Dermis microvascular lymphatic vessel endothelial cell (primary cell): Measurements from ENCODE around the gene TANC1. TPM values are rescaled to one million over a fixed set of nuclear protein-coding genes. Genes with fewer than 3 reads are reported as not detected.

ENCODE experiments used
- DNase-seq, 2 donors: peaks; one replicate each; pipeline versions ENCODE4 v3.0.0 to v3.0.0-alpha.2; 2010; ENCODE audit warnings: low read depth in 2 of 2
- total RNA-seq: library from RNA; depleted of rRNA; stranded (reverse); fragments of >200 nt; gene quantifications from 2 replicates; pipeline ENCODE4 v1.2.1, GENCODE V29; 2014

The TANC1 gene
- total RNA-seq, 1 donor from 2014 or later: 49.7 TPM

DNA sequence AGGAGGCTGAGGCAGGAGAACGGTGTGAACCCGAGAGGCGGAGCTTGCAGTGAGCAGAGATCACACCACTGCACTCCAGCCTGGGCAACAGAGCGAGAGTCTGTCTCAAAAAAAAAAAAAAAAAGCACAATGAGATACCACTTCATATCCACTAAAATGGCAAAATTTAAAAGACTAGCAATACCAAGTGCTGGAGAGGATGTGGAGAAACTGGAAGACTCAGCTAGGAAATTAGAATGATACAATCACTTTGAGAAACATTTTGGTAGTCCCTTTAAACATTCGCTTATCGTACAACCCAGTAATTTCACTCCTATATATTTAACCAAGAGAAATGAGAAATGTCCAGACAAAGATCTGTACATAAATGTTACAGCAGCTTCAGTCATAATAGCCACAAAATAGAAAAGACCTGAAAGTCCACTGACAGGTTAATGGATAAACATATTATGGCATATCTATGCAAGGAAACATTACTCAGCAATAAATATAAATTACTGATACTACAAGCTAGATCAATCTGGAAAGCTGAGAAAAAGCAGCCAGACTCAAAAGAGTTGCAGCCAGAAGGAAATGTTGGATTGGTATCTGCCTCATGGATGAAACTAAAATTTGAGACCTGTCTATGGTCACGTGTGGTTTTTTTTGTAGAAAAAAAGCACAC is 278.0 kb downstream of the TANC1 start:
- DNase-seq: no peak

DNA sequence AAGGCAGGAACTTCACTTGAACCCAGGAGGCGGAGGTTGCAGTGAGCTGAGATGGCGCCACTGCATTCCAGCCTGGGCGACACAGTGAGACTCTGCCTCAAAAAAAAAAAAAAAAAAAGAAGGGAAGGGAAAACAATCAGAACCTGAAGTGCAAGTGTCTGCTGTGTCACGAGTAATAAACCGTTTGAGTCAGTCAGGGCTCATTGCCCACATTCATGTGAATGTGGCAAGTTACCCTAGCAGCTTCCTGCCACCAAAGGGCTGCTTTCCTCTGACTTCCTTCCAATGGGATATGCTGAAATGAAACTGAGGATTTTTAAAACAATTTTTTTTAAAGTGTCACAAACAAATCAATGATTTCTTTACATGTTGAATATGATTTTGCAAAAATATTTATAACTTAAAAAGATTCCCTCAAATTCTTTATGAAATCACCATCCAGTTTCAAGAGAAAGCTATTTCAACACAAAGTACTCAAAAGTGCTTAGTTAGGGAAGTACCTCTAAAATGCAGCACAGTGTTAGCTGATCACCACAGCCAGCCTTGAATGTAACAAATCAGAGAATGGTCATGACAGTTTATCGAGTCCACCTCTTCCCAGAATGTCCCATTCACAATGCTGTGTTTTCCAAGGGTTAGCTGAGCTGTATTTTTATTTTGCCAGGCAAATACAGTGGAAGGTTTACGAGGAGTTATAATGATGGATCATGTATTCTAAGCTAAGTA is 281.7 kb downstream of the TANC1 start:
- DNase-seq: peak; percentile 78 to 94

DNA sequence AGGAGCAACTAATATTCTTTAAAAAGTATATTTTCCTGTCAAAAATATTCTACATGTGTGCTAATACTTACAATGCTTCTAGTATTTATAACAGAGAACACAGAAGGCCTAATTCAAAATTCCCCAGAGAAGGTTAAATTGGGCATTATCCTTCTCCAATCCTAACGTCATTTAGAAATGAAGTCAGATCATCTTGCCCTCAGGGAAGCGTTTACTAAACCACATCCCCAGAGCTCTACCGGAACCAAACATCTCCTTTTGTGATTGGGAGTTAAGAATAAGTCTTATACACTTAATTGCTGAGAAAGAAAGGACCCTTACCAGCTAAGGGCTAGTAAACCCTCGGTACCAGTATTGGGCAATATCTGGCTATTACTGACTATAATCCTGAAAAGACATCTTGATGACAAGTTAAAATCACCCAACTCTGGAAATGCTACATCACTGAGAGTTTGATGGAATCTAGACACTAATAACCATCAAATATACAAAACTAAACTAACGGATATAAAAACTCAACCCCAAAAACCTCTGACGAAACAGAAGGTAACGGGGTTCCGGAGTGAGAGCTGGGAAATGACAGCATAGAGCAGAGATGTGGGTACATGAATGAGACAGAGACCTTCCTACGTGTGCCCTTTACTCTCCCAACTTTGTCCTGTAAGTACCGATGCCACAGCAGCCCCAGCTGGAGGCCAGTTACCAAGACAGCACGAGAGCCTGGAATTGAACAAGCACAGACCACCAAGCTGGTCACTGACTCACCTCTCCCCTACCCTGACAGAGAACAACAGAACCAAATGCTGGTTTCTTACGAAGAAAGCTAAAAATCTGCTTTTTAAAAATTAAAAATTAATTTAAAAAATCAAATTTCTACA is 283.1 kb downstream of the TANC1 start:
- no peak for DNase-seq

DNA sequence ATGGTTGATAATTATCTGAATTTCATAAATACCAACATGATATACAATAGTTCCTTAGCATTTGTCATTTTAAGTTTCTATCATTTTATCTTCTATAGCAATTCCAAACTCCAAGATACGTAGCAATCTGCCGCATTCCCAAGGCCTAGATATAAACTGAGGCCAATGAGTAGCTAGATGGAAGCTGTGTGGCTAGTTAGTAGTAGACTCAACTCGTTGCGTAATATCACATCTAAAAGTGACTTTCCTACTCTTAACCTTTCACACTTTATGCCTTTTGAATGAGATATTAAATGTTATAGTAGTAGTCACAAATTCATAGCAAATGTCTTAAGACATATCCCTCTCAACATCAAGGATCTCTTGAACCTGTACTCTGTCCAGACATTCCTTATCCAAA is 284.5 kb downstream of the TANC1 start:
- DNase-seq: no peak

DNA sequence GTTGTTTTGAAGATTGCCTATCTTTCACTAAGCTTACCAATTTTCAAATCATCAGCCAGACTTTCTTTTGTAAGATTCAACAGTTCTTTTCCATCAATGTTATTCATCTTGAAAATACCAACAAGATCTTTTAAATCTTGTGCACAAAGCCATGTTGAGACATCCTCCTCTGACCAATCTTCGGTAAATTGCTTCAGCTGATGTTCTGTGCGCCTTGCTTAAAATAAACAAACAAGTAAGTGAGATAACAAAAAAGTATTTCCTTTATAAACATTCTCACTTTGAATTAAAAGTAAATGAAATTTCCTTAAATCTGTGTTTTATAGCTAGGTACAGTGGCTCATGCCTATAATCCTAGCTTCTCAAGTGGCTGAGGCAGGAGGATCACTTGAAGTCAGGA is 287.7 kb downstream of the TANC1 start:
- DNase-seq: peak in 1 of 2 donors; percentile 15

DNA sequence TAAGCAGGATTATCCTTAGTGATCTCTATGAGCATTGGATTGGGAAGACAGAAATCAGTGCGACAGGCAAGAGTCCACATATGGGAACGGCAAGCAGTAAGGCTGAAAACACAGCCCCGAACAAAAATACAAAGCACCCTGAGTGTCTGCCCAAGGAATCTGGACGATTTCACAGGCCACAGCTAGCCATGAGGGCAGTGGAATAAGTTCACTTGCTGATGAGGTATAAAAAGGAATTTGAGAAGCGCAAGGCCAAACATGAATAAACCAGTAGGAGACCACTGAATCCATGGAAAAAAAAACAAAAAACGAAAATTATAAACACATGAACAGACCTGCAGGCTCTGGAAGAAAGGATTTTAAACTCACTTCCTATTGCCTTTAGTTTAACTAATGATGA is 293.8 kb downstream of the TANC1 start:
- DNase-seq: no peak

DNA sequence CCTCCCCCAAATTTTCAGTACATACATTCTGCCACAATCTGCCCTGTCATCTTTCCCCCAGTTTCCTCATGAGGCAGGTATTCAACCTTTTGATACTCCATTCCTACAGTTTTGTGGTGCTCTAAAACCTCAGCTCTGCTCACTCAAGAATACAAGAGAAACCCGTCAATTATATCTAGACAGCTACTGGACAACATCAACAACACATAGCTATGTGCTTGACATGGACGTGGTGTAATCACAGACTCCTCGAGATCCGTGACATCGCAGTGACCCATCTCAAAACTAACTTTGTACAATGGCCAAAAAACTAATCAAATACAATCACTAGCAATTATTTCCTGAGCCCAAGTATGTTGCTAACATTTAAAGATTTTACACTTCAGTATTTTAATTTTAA is 294.5 kb downstream of the TANC1 start:
- DNase-seq: no peak

DNA sequence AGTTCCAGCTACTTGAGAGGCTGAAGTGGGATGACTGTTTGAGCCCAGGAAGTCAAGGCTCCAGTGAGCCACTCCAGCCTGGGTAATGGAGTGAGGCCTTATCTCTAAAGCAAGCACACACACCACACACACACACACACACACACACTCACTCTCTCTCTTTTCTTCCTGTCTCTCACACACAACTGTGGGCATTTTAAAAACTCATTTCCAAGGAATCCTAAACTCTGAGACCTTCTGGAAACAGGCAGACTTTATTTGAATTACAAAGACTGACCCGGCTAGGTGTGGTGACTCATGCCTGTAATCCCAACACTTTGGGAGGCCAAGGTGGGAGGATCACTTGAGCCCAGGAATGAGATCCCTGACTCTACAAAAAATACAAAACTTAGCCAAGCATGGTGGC is 296.7 kb downstream of the TANC1 start:
- DNase-seq: no peak

DNA sequence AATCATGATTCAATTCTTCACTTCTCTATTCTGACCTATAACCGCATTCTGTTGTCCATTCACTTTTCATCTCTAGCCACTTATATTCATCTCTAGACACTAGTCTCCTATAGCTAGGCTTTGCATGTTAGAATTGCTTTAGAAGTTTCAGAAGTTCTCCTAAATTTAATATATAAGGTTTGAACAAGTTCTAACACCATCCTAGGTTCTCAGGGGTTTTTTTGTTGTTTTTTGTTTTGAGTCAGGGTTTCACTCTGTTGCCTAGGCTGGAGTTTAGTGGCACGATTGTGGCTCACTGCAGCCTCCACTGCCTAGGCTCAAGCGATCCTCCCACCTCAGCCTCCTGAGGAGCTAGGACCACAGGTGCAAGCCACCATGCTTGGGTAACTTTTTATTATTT is 298.1 kb downstream of the TANC1 start:
- DNase-seq: no peak

DNA sequence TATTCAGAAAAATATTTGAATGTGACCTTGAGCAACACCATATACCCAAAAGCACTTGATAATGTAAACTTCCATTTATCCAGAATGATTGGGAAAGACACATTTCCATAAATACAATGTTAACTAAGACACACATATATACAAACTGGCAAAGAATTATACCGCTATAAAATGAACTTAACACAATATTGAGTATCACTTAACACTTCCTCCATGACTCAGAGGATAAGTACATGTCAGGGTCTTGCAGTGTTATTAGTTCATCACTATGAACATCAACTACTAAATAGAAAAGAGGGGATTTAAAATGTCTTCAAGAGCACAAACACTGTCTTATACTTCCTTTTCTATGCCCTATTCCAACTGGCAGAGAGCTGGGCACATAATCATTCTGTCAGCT is 299.5 kb downstream of the TANC1 start:
- peak in 1 of 2 donors; percentile 62 for DNase-seq

DNA sequence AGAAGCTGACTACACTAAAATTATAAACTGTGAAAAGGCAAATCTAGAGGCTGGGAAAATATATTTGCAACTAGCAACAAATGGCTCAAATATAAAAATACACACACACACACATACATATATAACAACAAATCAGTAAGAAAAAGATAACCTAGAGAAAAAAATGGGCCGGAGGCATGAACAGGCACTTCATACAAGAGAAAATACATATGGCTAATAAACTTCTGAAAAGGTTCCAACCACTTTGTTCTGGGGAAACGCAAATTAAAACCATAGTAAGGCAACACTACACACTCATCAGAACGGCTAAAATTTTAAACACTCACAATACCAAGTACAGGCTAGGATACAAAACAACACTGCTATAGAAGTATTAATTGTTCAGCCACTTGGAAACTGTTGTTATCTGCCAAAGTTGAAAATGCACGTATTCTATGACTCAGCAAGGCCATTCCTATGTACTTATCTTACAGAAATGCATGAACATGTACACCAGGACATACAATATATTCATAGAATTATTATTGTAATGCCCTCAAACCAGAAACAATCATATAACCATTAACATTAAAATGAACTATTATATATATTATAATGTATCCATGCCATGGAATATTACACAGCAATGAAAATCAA is 302.4 kb downstream of the TANC1 start:
- no peak for DNase-seq

DNA sequence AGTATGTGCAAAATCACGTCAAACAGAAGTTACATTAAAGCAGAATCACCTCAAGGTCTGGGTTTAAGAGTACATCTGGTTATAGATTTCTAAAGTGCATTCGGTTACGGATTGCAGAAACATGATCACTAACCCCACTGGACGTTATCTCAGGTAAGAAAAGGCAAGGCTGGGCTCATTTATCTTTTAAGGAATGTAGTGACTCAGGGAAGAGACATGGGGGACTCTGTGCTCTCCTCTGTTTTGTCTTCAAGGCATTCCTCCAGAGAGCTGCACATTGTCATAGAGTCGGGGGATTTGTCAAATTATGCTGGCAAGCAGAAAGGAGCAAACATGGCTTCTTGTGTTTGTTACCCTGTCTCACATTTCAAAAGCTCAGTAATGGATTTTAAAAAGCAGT is 303.7 kb downstream of the TANC1 start:
- DNase-seq: no peak

DNA sequence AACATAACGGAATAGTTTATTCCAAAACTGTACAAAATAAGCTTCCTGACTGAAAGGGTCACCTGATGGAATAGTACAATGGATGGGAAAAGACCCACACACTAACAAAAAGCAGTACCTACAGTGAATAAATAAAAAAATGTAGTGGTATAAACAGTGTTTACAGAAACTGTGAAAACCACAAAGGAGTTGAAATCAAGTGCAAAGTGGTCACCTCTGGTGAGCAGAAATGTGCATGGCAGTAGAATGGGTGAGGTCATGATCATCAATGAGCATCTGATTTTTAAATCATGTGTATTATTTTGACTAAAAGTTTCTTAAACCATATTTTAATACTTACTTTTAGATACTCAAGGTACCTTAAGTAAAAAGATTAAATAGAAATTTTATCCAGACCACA is 306.7 kb downstream of the TANC1 start:
- DNase-seq: no peak

DNA sequence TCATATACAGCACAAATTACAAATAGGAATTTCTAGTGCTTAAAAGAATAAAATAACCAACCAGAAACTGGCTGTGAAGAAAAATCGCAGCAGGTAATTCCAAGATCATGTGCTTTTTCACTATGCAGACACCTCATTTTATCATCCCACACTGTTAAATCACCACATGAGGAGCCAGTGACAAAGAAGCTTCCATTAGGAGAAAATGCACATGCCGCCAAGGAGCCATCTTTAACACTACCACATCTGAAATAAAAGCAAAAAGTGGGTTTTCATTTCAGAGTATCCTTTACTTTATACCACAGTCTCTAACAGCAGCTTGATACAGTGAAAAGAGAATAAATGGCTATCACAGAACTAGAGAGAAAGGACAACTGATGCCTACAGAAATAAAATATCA is 311.3 kb downstream of the TANC1 start:
- no peak for DNase-seq

DNA sequence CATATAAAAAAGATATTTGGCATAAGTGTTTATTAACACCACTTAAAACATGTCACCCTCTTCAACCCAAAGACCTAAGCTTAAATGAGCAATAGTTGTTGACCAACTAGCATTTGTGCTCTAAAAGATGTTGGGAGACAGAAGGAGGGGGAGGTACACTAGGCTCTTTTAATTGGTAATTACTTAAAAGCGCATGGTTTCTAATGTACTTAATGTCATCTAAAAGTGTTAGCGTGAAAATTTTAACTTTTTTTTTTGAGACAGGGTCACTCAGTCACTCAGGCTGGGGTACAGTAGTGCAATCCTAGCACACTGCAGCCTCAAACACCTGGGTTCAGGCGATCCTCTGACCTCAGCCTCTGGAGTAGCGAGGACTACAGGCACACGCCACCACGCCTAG is 312.6 kb downstream of the TANC1 start:
- DNase-seq: no peak

Other genes starting within 250 kb of the TANC1 start
- gene DAPL1, start 173.3 kb upstream of the TANC1 start, total RNA-seq: not detected in 2 replicates